OCI-LY1 (cell line): ENCODE measurements around the gene ZFYVE26.

Experiments
- H2AFZ ChIP-seq: fragments of 200-600 bp; sonication (generic), shearing (Covaris generic); 2 replicates; pipeline ENCODE4 v1.6.0; 2014; ENCODE audit warnings: antibody characterized with exemption, mild to moderate bottlenecking, low read length
- H3F3A ChIP-seq: fragments of 200-600 bp; sonication (generic), shearing (Covaris generic); 2 replicates; pipeline ENCODE4 v1.6.0; 2014; ENCODE audit warnings: mild to moderate bottlenecking, antibody characterized with exemption, low read length, moderate library complexity; ENCODE audit not compliant: insufficient read depth
- H3K27ac ChIP-seq: fragments of 200-600 bp; sonication (generic); 2 replicates; pipeline ENCODE4 v1.5.1; 2014; ENCODE audit warnings: low read length, mixed run types, mild to moderate bottlenecking, low read depth; ENCODE audit not compliant: poor library complexity, severe bottlenecking
- H3K27me3 ChIP-seq: fragments of 200-600 bp; sonication (generic); 2 replicates; pipeline ENCODE4 v1.6.0; 2014; ENCODE audit warnings: antibody characterized with exemption, mild to moderate bottlenecking, low read length, moderate library complexity; ENCODE audit not compliant: insufficient read depth
- H3K36me3 ChIP-seq: fragments of 200-600 bp; sonication (generic); 2 replicates; pipeline ENCODE4 v1.6.1; 2014; ENCODE audit warnings: mild to moderate bottlenecking, antibody characterized with exemption, low read length, moderate library complexity, mixed read lengths; ENCODE audit not compliant: insufficient read depth
- H3K4me1 ChIP-seq: fragments of 200-600 bp; sonication (generic); 2 replicates; pipeline ENCODE4 v1.5.1; 2014; ENCODE audit warnings: mild to moderate bottlenecking, low read length, moderate library complexity; ENCODE audit not compliant: insufficient read depth, severe bottlenecking
- H3K4me2 ChIP-seq: fragments of 200-600 bp; sonication (generic), shearing (Covaris generic); 2 replicates; pipeline ENCODE4 v1.6.1; 2014; ENCODE audit warnings: low read length
- H3K4me3 ChIP-seq: fragments of 200-600 bp; sonication (generic); 2 replicates; pipeline ENCODE4 v1.5.1; 2014; ENCODE audit warnings: low read length, low read depth, mild to moderate bottlenecking, mixed read lengths; ENCODE audit not compliant: poor library complexity, severe bottlenecking
- H3K79me2 ChIP-seq: fragments of 200-600 bp; shearing (Covaris generic); 2 replicates; pipeline ENCODE4 v1.6.1; 2016; ENCODE audit warnings: mixed run types, low read length, mixed read lengths; ENCODE audit not compliant: insufficient read depth
- H3K9ac ChIP-seq: fragments of 200-600 bp; sonication (generic), shearing (Covaris generic); 2 replicates; pipeline ENCODE4 v1.6.1; 2014; ENCODE audit warnings: mild to moderate bottlenecking, low read length, mixed read lengths
- H3K9me2 ChIP-seq: fragments of 200-600 bp; sonication (generic), shearing (Covaris generic); 2 replicates; pipeline ENCODE4 v1.6.1; 2014; ENCODE audit warnings: low read depth, mild to moderate bottlenecking, low read length, mixed read lengths
- H3K9me3 ChIP-seq: fragments of 200-600 bp; shearing (Covaris generic); 2 replicates; pipeline ENCODE4 v1.6.1; 2014; ENCODE audit warnings: low read length, mixed read lengths
- H4K20me1 ChIP-seq: fragments of 200-600 bp; sonication (generic), shearing (Covaris generic); 2 replicates; pipeline ENCODE4 v1.6.0; 2016; ENCODE audit warnings: mild to moderate bottlenecking, low read length; ENCODE audit not compliant: insufficient read depth
- EZH2 ChIP-seq: fragments of 200-600 bp; sonication (generic), shearing (Covaris generic); IDR thresholded peaks from 2 replicates; pipeline ENCODE4 v1.8.0; 2017; ENCODE audit warnings: borderline replicate concordance, mixed run types, mild to moderate bottlenecking, antibody characterized with exemption, low read length, moderate library complexity, mixed read lengths
- TF ChIP-seq, protein P1 (sequence below): fragments of 200-600 bp; sonication (generic), shearing (Covaris generic); IDR thresholded peaks from 2 replicates; pipeline ENCODE4 v1.5.1; 2017; ENCODE audit warnings: mild to moderate bottlenecking, antibody characterized with exemption, low read length, moderate library complexity, mixed read lengths

The ZFYVE26 gene

DNA sequence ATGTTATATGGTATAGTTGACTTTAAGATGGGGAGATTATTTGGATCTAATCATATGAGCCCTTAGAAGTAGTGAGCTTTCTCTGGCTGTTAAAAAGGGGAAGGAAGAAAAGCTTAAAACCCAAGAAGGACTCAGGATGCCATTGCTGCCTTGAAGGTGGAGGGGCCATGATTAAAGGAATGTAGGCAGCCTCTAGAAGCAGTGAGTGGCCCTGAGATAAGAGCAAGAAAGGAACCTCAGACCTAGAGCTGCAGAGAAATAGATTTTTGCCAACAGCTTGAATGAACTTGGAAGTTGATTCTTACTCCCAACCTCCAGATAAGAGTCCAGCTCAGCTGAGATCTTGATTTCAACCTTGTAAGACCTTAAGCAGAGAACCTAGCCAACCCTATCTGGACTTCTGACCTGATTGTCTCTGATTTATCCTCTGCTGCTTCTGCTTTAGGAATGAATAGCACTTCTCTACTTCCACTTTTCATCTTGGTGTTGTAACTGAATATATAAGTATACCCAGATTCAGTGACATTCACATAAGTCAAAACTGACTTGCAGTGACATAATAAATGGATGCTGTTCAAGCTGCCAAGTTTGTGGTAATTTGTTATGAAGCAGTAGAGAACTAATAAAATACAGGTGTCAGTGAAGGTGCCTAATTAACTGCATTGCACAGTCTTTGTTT, 36.7 kb upstream of the ZFYVE26 start:
- TF ChIP-seq, protein P1, sequence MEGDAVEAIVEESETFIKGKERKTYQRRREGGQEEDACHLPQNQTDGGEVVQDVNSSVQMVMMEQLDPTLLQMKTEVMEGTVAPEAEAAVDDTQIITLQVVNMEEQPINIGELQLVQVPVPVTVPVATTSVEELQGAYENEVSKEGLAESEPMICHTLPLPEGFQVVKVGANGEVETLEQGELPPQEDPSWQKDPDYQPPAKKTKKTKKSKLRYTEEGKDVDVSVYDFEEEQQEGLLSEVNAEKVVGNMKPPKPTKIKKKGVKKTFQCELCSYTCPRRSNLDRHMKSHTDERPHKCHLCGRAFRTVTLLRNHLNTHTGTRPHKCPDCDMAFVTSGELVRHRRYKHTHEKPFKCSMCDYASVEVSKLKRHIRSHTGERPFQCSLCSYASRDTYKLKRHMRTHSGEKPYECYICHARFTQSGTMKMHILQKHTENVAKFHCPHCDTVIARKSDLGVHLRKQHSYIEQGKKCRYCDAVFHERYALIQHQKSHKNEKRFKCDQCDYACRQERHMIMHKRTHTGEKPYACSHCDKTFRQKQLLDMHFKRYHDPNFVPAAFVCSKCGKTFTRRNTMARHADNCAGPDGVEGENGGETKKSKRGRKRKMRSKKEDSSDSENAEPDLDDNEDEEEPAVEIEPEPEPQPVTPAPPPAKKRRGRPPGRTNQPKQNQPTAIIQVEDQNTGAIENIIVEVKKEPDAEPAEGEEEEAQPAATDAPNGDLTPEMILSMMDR, result no peak
- no peak for TF ChIP-seq EZH2
- Histone ChIP-seq H3K36me3 (no peaks in the 10 kb centered on the region), H3F3A (no peaks in the 10 kb centered on the region), H3K27me3 (no peaks in the 10 kb centered on the region), H3K9ac (no peak overlapping the region), H3K79me2 (no peaks in the 10 kb centered on the region), H4K20me1 (no peaks in the 10 kb centered on the region), H2AFZ (no peak overlapping the region), H3K9me3 (no peaks in the 10 kb centered on the region), H3K4me3 (no peak overlapping the region), H3K4me2 (no peak overlapping the region), H3K4me1 (no peaks in the 10 kb centered on the region), H3K27ac (no peak overlapping the region), H3K9me2 (no peaks in the 10 kb centered on the region)

DNA sequence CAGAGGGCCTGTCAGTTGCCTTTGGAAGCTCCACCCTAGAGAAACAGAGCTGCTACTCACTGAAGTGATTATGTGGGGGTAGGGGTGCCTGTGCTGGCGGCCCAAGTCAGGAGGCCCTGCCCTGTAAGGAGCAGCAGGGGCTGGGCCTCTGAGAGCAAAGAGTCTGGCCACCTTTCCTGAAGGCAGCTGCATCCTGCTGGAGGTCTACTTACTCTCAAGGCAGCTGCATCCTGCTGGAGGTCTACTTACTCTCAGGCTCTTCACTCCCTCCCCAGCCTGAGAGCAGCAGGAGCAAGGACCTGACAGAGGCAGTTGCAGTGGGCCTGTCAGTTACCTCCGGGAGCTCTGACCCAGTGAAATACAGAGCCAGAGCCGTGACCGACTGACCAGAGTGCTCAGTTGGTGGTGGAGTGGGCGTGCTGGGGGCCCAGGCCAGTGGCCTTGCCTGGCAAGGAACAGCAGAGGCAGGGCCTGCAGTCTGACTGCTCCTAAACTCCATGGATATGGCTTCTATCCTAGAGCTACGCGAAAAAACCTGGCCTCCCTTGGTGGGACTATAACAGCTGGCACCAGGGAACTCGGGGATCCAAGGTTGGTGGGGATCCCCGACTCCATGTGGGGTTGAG, 35.5 kb upstream of the ZFYVE26 start:
- Histone ChIP-seq H3K4me3 (no peak overlapping the region), H3K4me1 (no peaks in the 10 kb centered on the region), H3K27me3 (no peaks in the 10 kb centered on the region), H3K9me3 (no peaks in the 10 kb centered on the region), H3K79me2 (no peaks in the 10 kb centered on the region), H3K36me3 (no peaks in the 10 kb centered on the region), H3K9me2 (no peaks in the 10 kb centered on the region), H4K20me1 (no peaks in the 10 kb centered on the region), H2AFZ (no peak overlapping the region), H3K4me2 (no peak overlapping the region), H3K9ac (no peak overlapping the region), H3K27ac (no peak overlapping the region), H3F3A (no peaks in the 10 kb centered on the region)
- TF ChIP-seq, protein P1, result no peak
- TF ChIP-seq EZH2, result no peak

DNA sequence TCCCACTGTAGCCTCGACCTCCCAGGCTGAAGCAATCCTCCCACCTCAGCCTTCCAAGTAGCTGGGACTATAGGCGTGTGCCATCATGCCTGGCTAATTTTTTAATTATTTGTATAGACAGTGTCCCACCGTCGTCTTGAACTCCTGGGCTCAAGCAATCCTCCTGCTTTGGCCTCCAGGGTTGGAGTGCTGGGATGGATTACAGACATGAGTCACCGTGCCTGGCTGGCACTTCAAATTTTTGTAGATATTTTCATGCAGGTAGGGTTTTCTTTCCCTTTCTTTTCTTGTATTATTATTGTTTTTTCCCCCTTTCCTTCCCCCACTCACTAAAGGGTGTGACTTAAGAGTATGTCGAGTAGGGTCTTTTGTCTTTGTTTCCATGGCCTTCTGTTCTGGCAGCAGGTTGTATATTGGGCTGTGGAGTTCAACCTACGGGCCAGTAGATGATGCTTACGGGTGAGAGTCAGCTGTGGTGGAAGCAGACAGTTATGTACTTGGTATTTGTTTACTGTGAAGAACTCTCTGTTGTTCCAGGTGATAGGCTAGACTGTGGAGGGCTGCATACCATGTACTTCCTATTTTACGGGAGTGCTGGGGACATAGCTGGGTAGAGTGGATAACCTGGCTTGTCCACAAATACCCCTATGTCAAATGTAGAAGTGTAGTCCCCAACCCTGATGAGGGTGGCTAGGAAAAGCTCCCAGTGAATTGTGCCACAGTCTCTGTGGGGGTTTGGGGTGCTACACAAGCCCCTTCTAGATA, 33.9 kb upstream of the ZFYVE26 start:
- Histone ChIP-seq H3K79me2 (no peaks in the 10 kb centered on the region), H2AFZ (no peak overlapping the region), H3K9me2 (no peaks in the 10 kb centered on the region), H3K4me2 (no peak overlapping the region), H3K9ac (no peak overlapping the region), H3K4me1 (no peaks in the 10 kb centered on the region), H3K4me3 (no peak overlapping the region), H3K27ac (no peak overlapping the region), H3K27me3 (no peaks in the 10 kb centered on the region), H3K36me3 (no peaks in the 10 kb centered on the region), H3F3A (no peaks in the 10 kb centered on the region), H4K20me1 (no peaks in the 10 kb centered on the region), H3K9me3 (no peaks in the 10 kb centered on the region)
- TF ChIP-seq, protein P1, result no peak
- TF ChIP-seq EZH2, result no peak
